NCI-H1694 (cell line): Measurements from ENCODE around the gene DBT.
"Not testable (repeated sequence)": the region's sequence is repeated elsewhere in the genome, so short reads cannot be mapped to it uniquely, and the experiment has no call there.

Experiments
- DNase-seq: peaks from one replicate; lab custom pipeline; 2025; lab: John Stamatoyannopoulos, UW

DBT gene

GRCh38 chr1:100250807-100251206, 1.2 kb upstream of the DBT start:
- no peak for DNase-seq

DNA sequence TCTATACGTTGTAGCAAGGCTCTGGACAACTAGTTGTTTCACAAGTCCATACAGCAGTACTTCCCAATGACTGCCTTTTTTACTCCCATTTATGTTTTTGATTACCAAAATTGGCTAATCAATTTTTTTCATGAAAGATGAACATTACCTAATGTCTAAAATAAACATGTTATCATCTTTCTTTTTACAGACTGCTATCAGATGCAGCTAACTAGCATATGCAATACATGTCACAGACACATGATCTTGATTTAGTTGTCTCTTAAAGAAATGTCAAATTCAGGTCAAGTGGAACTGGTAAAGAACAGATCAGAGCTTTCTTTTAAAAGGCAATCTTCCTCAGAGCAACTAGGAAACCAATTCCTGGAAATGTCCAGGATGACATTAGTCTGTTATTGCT, 630 bp upstream of the DBT start:
- no peak for DNase-seq

DNA sequence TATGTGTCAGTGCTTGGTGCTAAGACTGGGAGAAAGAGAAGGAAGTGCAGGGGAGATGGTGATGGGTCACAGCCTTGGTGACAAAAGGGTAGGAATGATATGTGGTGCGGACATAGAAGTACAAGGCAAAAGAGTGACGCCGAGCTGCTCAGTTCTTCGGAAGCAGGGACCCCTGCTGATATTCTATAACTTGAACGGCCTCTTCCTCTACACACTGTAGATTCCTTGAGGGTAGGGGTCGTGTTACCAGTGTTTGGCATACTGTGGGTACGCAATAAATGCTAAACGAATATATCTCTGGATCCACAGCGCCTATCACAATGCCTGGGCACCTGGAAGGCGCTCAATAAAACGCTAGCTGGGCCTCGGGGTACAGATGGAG, 488 bp downstream of the DBT start:
- no peak for DNase-seq

DNA sequence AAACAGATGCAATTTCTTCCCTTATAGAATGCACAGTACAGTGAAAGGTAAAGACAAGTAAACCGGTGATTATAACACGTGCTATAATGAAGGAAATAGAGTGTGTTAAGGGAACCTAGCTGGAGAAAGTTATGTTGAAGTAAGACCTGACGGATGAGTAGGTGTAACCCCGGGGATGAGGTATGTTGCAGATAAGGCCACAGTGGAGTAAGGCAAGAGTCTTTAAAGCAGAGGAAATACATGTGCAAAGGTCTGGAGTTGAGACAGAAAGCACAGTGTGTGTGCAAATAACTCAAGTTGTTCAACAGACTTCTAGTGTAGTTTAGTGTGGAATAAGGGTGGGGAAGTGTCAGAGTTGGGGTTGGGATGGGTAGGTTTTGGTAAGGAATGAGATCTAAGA, 2.9 kb downstream of the DBT start:
- no peak for DNase-seq

GRCh38 chr1:100240631-100241030, 9.0 kb downstream of the DBT start:
- DNase-seq, result no peak

GRCh38 chr1:100239961-100240360, 9.7 kb downstream of the DBT start:
- no peak for DNase-seq

- DNase-seq, result no peak
These were observed 12.5 kb downstream of the DBT start for GRCh38 chr1:100237091-100237490.

GRCh38 chr1:100234432-100234831, 15.2 kb downstream of the DBT start:
- DNase-seq, result no peak

DNA sequence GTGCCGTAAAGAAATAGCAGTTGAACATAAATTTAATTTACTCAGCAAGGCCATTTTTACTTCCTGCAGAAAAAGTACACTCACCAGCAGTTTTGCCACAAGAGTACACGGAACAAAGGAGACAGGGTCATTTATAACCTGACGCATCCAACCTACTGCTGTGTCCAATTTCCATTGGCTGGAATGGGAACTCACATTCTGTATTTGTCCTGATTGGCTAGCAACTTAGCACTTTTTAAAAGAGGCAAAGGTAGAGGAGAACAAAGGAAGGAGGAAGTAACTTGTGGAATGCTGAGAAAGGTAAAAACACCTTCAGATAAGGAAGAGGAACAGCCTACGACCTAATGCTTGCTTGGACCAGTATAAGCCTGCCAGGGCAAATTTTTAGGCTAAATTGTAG, 16.1 kb downstream of the DBT start:
- not testable (repeated sequence) for DNase-seq

DNA sequence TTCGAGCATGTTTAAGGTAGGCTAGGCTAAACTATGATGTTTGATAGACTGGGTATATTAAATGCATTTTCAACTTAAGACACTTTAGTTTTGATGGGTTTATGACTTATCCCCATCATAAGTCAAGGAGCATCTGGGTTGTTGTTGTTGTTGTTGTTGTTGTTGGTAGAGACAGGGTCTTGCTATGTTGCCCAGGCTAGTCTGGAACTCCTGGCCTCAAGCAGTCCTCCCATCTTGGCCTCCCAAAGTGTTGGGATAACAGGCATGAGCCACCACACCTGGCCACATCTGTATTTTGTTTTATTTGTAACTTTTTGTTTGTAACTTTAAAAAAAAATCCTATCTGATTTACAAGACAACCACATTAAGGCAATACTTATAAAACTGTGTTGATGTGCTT, 17.5 kb downstream of the DBT start:
- no peak for DNase-seq

GRCh38 chr1:100231721-100232120, 17.9 kb downstream of the DBT start:
- DNase-seq, result no peak

- no peak for DNase-seq
These were observed 18.9 kb downstream of the DBT start for GRCh38 chr1:100230765-100231164.

DNA sequence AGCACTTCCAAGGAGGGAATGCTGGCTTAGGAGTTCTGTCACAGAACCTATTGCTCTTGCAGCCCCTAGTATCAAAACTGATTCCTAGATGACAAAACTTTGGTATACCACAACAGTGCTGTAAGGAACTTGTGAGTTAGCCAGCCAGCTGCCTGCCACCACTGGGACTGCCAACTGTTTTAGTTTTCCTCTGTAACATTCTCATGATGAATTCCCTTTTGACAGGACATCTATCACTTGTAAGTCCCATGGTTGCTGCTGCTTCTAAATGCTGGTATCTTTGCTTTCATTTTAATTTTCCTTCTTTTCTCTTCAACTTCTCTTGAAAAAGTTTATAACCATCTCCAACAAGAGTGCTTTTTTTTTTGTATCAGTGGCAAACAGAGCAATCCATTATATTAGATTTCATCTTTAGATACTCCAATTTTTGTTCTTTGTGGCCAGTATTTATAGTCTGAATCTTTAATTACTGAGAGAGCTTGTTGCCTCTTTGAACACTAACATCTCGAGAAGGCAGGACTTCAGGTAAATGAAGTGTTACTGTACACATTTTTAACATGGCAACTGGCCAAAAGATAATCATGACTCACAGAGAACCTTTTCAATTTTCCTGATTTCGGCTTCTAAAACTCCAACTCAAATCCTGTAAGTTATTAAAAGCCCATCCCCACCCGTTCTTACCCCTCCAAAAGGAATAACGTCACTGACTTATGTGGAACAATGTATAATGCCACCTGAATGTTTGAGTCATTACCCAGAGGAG, 19.8 kb downstream of the DBT start:
- DNase-seq, result no peak

DNA sequence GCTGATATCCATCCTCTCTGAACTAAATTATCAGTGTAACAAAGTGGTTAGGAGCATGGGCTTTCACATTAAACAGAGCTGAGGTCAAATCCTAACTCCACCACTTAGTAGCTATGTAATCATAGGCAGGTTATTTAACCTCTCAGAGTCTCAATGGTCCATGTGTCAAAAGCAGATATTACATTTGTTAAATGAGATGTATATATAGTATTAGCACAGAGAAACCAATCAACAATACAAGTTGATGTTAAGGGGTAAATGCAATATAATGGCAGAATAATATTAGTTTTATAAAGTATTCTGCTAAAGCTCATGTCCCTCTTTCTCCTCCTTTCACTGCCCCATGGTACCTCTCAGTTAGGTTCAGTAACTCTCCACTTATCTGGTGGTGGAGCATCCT, 27.2 kb downstream of the DBT start:
- no peak for DNase-seq

- DNase-seq, result no peak
These were observed 29.8 kb downstream of the DBT start for GRCh38 chr1:100219883-100220282.

DNA sequence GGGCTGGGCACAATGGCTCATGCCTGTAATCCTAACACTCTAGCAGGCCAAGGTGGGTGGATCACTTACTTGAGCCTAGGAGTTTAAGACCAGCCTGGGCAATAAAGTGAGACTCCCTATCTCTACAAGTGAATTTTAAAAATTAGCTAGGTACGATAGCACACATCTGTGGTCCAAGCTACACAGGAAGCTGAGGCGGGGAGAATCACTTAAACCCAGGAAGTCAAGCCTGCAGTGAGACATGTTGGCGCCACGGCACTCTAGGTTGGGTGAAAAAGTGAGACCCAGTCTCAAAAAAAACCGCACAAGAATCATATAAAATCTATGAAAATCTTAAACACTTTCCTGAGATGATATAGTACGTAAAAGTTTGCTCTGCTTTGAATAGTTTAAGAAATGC, 30.2 kb downstream of the DBT start:
- no peak for DNase-seq

- no peak for DNase-seq
These were observed 31.8 kb downstream of the DBT start for GRCh38 chr1:100217834-100218233.

- no peak for DNase-seq
These were observed 34.5 kb downstream of the DBT start for GRCh38 chr1:100215101-100215500.

- no peak for DNase-seq
These were observed 36.5 kb downstream of the DBT start for GRCh38 chr1:100213141-100213540.

DNA sequence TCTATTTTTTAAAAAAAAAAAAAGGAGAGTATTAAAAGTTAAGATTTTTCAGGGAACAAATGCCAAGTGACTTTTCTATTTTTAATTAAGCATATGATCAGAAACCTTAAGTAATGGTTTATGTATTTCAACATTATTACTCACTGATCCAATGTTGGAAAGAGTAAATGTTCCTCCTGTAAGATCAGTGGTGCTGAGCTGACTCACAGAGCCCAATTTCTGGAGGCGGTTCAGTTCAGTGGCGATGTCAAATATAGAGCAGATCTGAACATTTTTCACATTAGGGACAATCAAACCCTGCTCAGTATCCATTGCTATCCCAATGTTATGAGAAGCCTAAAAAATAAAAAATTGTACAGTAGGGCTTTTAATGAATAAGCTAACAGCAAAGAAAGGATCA, 43.3 kb downstream of the DBT start:
- DNase-seq, result no peak

- not testable (repeated sequence) for DNase-seq
These were observed 44.0 kb downstream of the DBT start for GRCh38 chr1:100205593-100205992.

DNA sequence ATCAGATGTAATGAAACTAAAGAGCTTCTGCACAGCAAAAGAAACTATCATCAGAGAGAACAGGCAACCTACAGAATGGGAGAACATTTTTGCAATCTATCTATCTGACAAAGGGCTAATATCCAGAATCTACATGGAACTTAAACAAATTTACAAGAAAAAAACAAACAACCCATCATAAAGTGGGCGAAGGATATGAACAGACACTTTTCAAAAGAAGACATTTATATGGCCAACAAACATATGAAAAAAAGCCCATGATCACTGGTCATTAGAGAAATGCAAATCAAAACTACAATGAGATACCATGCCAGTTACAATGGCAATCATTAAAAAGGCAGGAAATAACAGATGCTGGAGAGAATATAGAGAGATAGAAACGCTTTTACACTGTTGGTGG, 44.5 kb downstream of the DBT start:
- DNase-seq, result not testable (repeated sequence)

DNA sequence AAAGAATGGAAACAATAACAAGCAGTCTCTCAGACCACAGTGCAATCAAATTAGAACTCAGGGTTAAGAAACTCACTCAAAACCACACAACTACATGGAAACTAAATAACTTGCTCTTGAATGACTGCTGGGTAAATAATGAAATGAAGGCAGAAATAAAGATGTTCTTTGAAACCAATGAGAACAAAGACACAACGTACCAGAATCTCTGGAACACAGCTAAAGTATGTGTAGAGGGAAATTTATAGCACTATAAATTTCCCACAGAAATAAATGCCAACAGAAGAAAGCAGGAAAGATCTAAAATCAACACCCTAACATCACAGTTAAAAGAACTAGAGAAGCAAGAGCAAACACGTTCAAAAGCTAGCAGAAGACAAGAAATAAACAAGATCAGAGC, 46.9 kb downstream of the DBT start:
- not testable (repeated sequence) for DNase-seq

DNA sequence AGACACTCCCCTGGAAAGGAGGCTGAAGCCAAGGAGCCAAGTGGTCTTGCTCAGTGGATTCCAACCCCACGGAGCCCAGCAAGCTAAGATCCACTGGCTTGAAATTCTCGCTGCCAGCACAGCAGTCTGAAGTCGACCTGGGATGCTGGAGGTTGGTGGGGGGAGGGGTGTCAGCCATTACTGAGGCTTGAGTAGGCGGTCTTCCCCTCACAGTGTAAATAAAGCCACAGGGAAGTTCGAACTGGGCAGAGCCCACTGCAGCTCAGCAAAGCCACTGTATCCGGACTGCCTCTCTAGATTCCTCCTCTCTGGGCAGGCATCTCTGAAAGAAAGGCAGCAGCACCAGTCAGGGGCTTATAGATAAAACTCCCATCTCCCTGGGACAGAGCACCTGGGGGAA, 49.6 kb downstream of the DBT start:
- not testable (repeated sequence) for DNase-seq
